IMR-90 (cell line): ENCODE measurements around the gene BSND. TPM values are rescaled to one million over a fixed set of nuclear protein-coding genes. Genes with fewer than 3 reads are reported as not detected.

Experiments
- ATAC-seq: fragments of 200-7000 bp; cut with Tn5 transposase; 2 replicates; pipeline ENCODE4 v1.9.1; 2020; ENCODE audit warnings: low read depth, mild to moderate bottlenecking, moderate library complexity
- BruUV-seq: library from RNA; stranded (reverse); fragments of 400-500 nt; replicated peaks from 2 replicates; lab custom pipeline; 2021; lab: Mats Ljungman, UMichigan
- CTCF ChIA-PET: fragments of 300-600 bp; formaldehyde crosslinking; extraction: SDS; loops from one replicate; lab custom pipeline; 2021; ENCODE audit warnings: antibody characterized with exemption; lab: Yijun Ruan, JAX
- POLR2A ChIA-PET: fragments of 300-600 bp; sonication (Branson Sonifier 250); formaldehyde crosslinking; loops from one replicate; lab custom pipeline; 2022; ENCODE audit warnings: antibody characterized with exemption; ENCODE audit not compliant: unreplicated experiment; lab: Charles Lee
- DNase-seq: peaks from one replicate; pipeline ENCODE4 v3.0.0; 2013
- H2AFZ ChIP-seq: replicated peaks from 2 replicates; pipeline ENCODE3; 2013; ENCODE audit warnings: low read length, mild to moderate bottlenecking; ENCODE audit not compliant: poor library complexity
- H2AK5ac ChIP-seq: 2 replicates; pipeline ENCODE4 v1.6.1; 2013; ENCODE audit warnings: low read depth, low read length, inconsistent platforms
- H2AK9ac ChIP-seq: replicated peaks from 2 replicates; pipeline ENCODE3; 2013; ENCODE audit warnings: mild to moderate bottlenecking, low read depth, low read length, moderate library complexity; ENCODE audit not compliant: poor library complexity
- H2BK120ac ChIP-seq: 2 replicates; pipeline ENCODE4 v1.6.1; 2013; ENCODE audit warnings: low read depth, low read length, inconsistent platforms
- H2BK15ac ChIP-seq: 3 replicates; pipeline ENCODE4 v1.6.1; 2013; ENCODE audit warnings: low read depth, low read length, inconsistent platforms
- H2BK20ac ChIP-seq: 2 replicates; pipeline ENCODE4 v1.6.1; 2013; ENCODE audit warnings: low read depth, mild to moderate bottlenecking, inconsistent platforms, low read length, moderate library complexity
- H2BK5ac ChIP-seq: 2 replicates; pipeline ENCODE4 v1.6.1; 2013; ENCODE audit warnings: mild to moderate bottlenecking, low read depth, low read length, inconsistent platforms; ENCODE audit not compliant: poor library complexity, severe bottlenecking
- H3K14ac ChIP-seq: replicated peaks from 2 replicates; pipeline ENCODE4 v1.6.1; 2013; ENCODE audit warnings: low read depth, low read length, inconsistent platforms
- H3K18ac ChIP-seq: 2 replicates; pipeline ENCODE4 v1.6.1; 2013; ENCODE audit warnings: low read depth, low read length, control low read depth
- H3K23ac ChIP-seq: 2 replicates; pipeline ENCODE4 v1.6.1; 2013; ENCODE audit warnings: low read depth, low read length, inconsistent platforms
- H3K27ac ChIP-seq: 2 replicates; pipeline ENCODE4 v1.5.1; 2013; ENCODE audit warnings: mild to moderate bottlenecking, control low read depth, low read length; ENCODE audit not compliant: insufficient read depth
- H3K27me3 ChIP-seq: 2 replicates; pipeline ENCODE4 v1.6.1; 2013; ENCODE audit warnings: low read length; ENCODE audit not compliant: control insufficient read depth, insufficient read depth
- H3K36me3 ChIP-seq: 2 replicates; pipeline ENCODE4 v1.6.1; 2013; ENCODE audit warnings: low read length, mixed read lengths; ENCODE audit not compliant: control insufficient read depth, insufficient read depth
- H3K4ac ChIP-seq: 2 replicates; pipeline ENCODE4 v1.6.1; 2013; ENCODE audit warnings: low read depth, low read length, inconsistent platforms
- H3K4me1 ChIP-seq: 2 replicates; pipeline ENCODE4 v1.6.1; 2013; ENCODE audit warnings: low read length, mixed read lengths; ENCODE audit not compliant: control insufficient read depth, insufficient read depth
- H3K4me2 ChIP-seq: 2 replicates; pipeline ENCODE4 v1.6.1; 2013; ENCODE audit warnings: low read depth, mild to moderate bottlenecking, control low read depth, low read length, moderate library complexity
- H3K4me3 ChIP-seq: 2 replicates; pipeline ENCODE4 v1.5.1; 2013; ENCODE audit warnings: low read depth, mild to moderate bottlenecking, control low read depth, low read length, moderate library complexity; ENCODE audit not compliant: insufficient read depth
- H3K56ac ChIP-seq: 2 replicates; pipeline ENCODE4 v1.6.1; 2013; ENCODE audit warnings: low read length, inconsistent platforms; ENCODE audit not compliant: insufficient read depth; ENCODE audit errors: extremely low read depth
- H3K79me1 ChIP-seq, 2 experiments: 2 replicates each; pipeline ENCODE4 v1.6.1; 2013; ENCODE audit warnings: low read length in 2 of 2, inconsistent platforms in 1 of 2, low read depth in 1 of 2
- H3K9ac ChIP-seq: 2 replicates; pipeline ENCODE4 v1.6.1; 2013; ENCODE audit warnings: low read depth, low read length, control low read depth
- H3K9me1 ChIP-seq: 2 replicates; pipeline ENCODE4 v1.6.1; 2013; ENCODE audit warnings: low read length, inconsistent platforms; ENCODE audit not compliant: insufficient read depth
- H3K9me3 ChIP-seq: 2 replicates; pipeline ENCODE4 v1.6.1; 2013; ENCODE audit warnings: low read length; ENCODE audit not compliant: control insufficient read depth, insufficient read depth
- H4K20me1 ChIP-seq: 2 replicates; pipeline ENCODE4 v1.6.1; 2013; ENCODE audit warnings: low read length, inconsistent platforms; ENCODE audit not compliant: insufficient read depth
- H4K5ac ChIP-seq: 2 replicates; pipeline ENCODE4 v1.6.1; 2013; ENCODE audit warnings: mild to moderate bottlenecking, low read depth, low read length, control low read depth
- H4K8ac ChIP-seq, 2 experiments: 2 replicates each; pipeline ENCODE4 v1.6.1; 2013; ENCODE audit warnings: low read depth in 2 of 2, low read length in 2 of 2, control low read depth in 1 of 2, inconsistent platforms in 1 of 2
- H4K91ac ChIP-seq: 2 replicates; pipeline ENCODE4 v1.6.1; 2013; ENCODE audit warnings: low read depth, low read length, inconsistent platforms; ENCODE audit not compliant: insufficient read depth
- POLR2A ChIP-seq: IDR thresholded peaks from 2 replicates; pipeline ENCODE4 v1.6.1; 2012; ENCODE audit warnings: mild to moderate bottlenecking, low read depth, low read length
- RCOR1 ChIP-seq: IDR thresholded peaks from 2 replicates; pipeline ENCODE4 v1.6.1; 2012; ENCODE audit warnings: mild to moderate bottlenecking, low read length, improper control_type of control experiment; ENCODE audit not compliant: insufficient replicate concordance
- RFX5 ChIP-seq: IDR thresholded peaks from 2 replicates; pipeline ENCODE4 v1.8.0; 2012; ENCODE audit warnings: low read depth, mild to moderate bottlenecking, low read length, moderate library complexity
- WGBS, 2 experiments: methylation state at CpG; one replicate each; pipeline versions ENCODE4 v1.1.5 to v1.1.7; 2013; ENCODE audit warnings: missing lambda C conversion rate in 2 of 2; ENCODE audit not compliant: insufficient read length in 1 of 2; ENCODE audit errors: extremely low coverage in 2 of 2; 5-methylcytosine and 5-hydroxymethylcytosine counted together
- dilution Hi-C: fragments of 300-500 bp; cut with HindIII; formaldehyde crosslinking; loops from one replicate; pipeline ENCODE4 v1.14.3; 2018; ENCODE audit warnings: low sequenced_read_pairs; ENCODE audit not compliant: unreplicated experiment
- in situ Hi-C: fragments of 300-500 bp; cut with MboI; formaldehyde crosslinking; loops from 3 replicates; pipeline ENCODE4 v1.14.3; 2019; ENCODE audit warnings: low sequenced_read_pairs, inconsistent platforms, mixed read lengths
- intact Hi-C: fragments of 100-400 bp; cut with micrococcal nuclease; formaldehyde crosslinking; loops from 2 replicates; pipeline ENCODE4 v1.10.0; 2022
- polyA plus RNA-seq, 3 experiments: library from polyadenylated mRNA; depleted of rRNA; stranded (reverse); fragments of >200 nt; gene quantifications; 2 replicates each; pipeline ENCODE4 v1.2.3, GENCODE V29; 2012; ENCODE audit warnings: low replicate concordance in 1 of 3
- total RNA-seq: library from RNA; depleted of rRNA; stranded (reverse); fragments of >200 nt; gene quantifications from 2 replicates; pipeline ENCODE4 v1.2.3, GENCODE V29; 2012

Gene BSND
- total and polyA plus RNA-seq, 2 of the 4 experiments (the other 2 are of a cell fraction): not detected

GRCh38 chr1:54987427-54987826 is 11.3 kb upstream of the BSND start:
- TF ChIP-seq RFX5 (no peak), RCOR1 (no peak), POLR2A (no peak)
- Histone ChIP-seq H3K9me1 (no peaks in the 10 kb centered on the region), H2BK15ac (no peak overlapping the region), H4K8ac (no peak overlapping the region), H3K56ac (no peak overlapping the region), H3K4me1 (peaks cover 4% of the 10 kb centered on the region; the same call in 1 of the 2 replicates), H3K4me3 (no peak overlapping the region), H3K36me3 (no peaks in the 10 kb centered on the region), H3K23ac (no peak overlapping the region), H2BK120ac (no peak overlapping the region), H4K20me1 (no peaks in the 10 kb centered on the region), H3K9me3 (no peaks in the 10 kb centered on the region), H3K79me1 (no peaks in the 10 kb centered on the region), H2AK9ac (no peak overlapping the region), H2AFZ (peak overlapping the region; percentile 58), H4K5ac (no peak overlapping the region), H3K27me3 (peaks cover 48% of the 10 kb centered on the region), H2AK5ac (no peak overlapping the region), H2BK5ac (no peak overlapping the region), H2BK20ac (no peak overlapping the region), H3K18ac (no peak overlapping the region), H3K4me2 (peak overlapping the region; percentile 18; the same call in 1 of the 2 replicates), H4K91ac (no peak overlapping the region), H3K4ac (no peak overlapping the region), H3K14ac (no peak overlapping the region), H3K9ac (no peak overlapping the region), H3K27ac (no peak overlapping the region)
- ChIA-PET CTCF (interaction anchor here (1.0 kb wide), 2 partner anchors 10 to 42 kb away, joined by 3 to 6 read pairs; no protein-coding TSS in a partner anchor), POLR2A (no interaction called here)
- BruUV-seq: no TSS peak
- no peak for DNase-seq
- no peak for ATAC-seq
- dilution Hi-C loops (no loop called here), intact Hi-C loops (no loop called here), in situ Hi-C loops (no loop called here)
- WGBS, 2 experiments: no CpG with 5 or more reads among the region's 2 CpGs
